CD4-positive, alpha-beta T cell treated with Interleukin-4 for 1 hour (primary cell): ENCODE results near the gene PLPP4.

Experiments
- DNase-seq, 2 donors: peaks; one replicate each; pipeline ENCODE4 v3.0.0-alpha.2; 2020 to 2022

The PLPP4 gene

GRCh38 chr10:120456626-120457430, at the start of gene PLPP4:
TSS of gene PLPP4 (plus strand) at chr10:120457227. CDS start at chr10:120457306, 79 bp downstream.
- DNase-seq = no peak

GRCh38 chr10:120409816-120410215, 47.2 kb upstream of the PLPP4 start:
- no peak for DNase-seq

- no peak for DNase-seq
Measured at GRCh38 chr10:120414946-120415345, 42.1 kb upstream of the PLPP4 start.

- no peak for DNase-seq
Measured at GRCh38 chr10:120415709-120416330, 41.2 kb upstream of the PLPP4 start.

- no peak for DNase-seq
Measured at GRCh38 chr10:120420421-120420820, 36.6 kb upstream of the PLPP4 start.

- no peak for DNase-seq
Measured at GRCh38 chr10:120421250-120421649, 35.8 kb upstream of the PLPP4 start.

GRCh38 chr10:120422457-120422856, 34.6 kb upstream of the PLPP4 start:
- DNase-seq = no peak

GRCh38 chr10:120423431-120424197, 33.4 kb upstream of the PLPP4 start:
- DNase-seq = peak in 1 of 2 donors; percentile 4

- DNase-seq = no peak
Measured at GRCh38 chr10:120424198-120424464, 32.9 kb upstream of the PLPP4 start.

- DNase-seq = no peak
Measured at GRCh38 chr10:120426306-120426705, 30.7 kb upstream of the PLPP4 start.

GRCh38 chr10:120428754-120429153, 28.3 kb upstream of the PLPP4 start:
- no peak for DNase-seq

GRCh38 chr10:120429395-120429794, 27.6 kb upstream of the PLPP4 start:
- DNase-seq = no peak

GRCh38 chr10:120431251-120431651, 25.8 kb upstream of the PLPP4 start:
- no peak for DNase-seq

GRCh38 chr10:120432209-120432608, 24.8 kb upstream of the PLPP4 start:
- no peak for DNase-seq

GRCh38 chr10:120433141-120433540, 23.9 kb upstream of the PLPP4 start:
- no peak for DNase-seq

GRCh38 chr10:120436439-120437112, 20.5 kb upstream of the PLPP4 start:
- DNase-seq = no peak

- DNase-seq = no peak
Measured at GRCh38 chr10:120437541-120437940, 19.5 kb upstream of the PLPP4 start.

GRCh38 chr10:120451968-120452367, 5.1 kb upstream of the PLPP4 start:
- no peak for DNase-seq

- no peak for DNase-seq
Measured at GRCh38 chr10:120453319-120453718, 3.7 kb upstream of the PLPP4 start.

- no peak for DNase-seq
Measured at GRCh38 chr10:120453886-120454285, 3.1 kb upstream of the PLPP4 start.

- DNase-seq = no peak
Measured at GRCh38 chr10:120455004-120455403, 2.0 kb upstream of the PLPP4 start.

GRCh38 chr10:120455606-120456005, 1.4 kb upstream of the PLPP4 start:
- DNase-seq = no peak

GRCh38 chr10:120456143-120456625, 843 bp upstream of the PLPP4 start:
- DNase-seq = no peak
